Suppressor macrophage treated with lipopolysaccharide for 4 hours (primary cell): ENCODE results near the gene PSMD12.
"Not testable (repeated sequence)": the region's sequence is repeated elsewhere in the genome, so short reads cannot be mapped to it uniquely, and the experiment has no call there.

Experiments used
- DNase-seq: peaks from one replicate; pipeline ENCODE4 v3.0.0-alpha.2; 2020

The PSMD12 gene

GRCh38 chr17:67366193-67367157, at the start of gene PSMD12:
PSMD12 (minus strand) TSS chr17:67366577; CDS start chr17:67366519, 58 bp downstream.
- DNase-seq = peak; percentile 98

GRCh38 chr17:67415291-67415690, 48.9 kb upstream of the PSMD12 start:
- DNase-seq = no peak

GRCh38 chr17:67414559-67414958, 48.2 kb upstream of the PSMD12 start:
- no peak for DNase-seq

- no peak for DNase-seq
These were observed 47.8 kb upstream of the PSMD12 start for GRCh38 chr17:67414130-67414529.

GRCh38 chr17:67413388-67413787, 47.0 kb upstream of the PSMD12 start:
- DNase-seq = no peak

GRCh38 chr17:67412941-67413340, 46.6 kb upstream of the PSMD12 start:
- DNase-seq = peak; percentile 47

- no peak for DNase-seq
These were observed 45.7 kb upstream of the PSMD12 start for GRCh38 chr17:67412032-67412431.

GRCh38 chr17:67411397-67411796, 45.0 kb upstream of the PSMD12 start:
- peak; percentile 49 for DNase-seq

- DNase-seq = not testable (repeated sequence)
These were observed 42.1 kb upstream of the PSMD12 start for GRCh38 chr17:67408455-67408830.

- no peak for DNase-seq
These were observed 37.1 kb upstream of the PSMD12 start for GRCh38 chr17:67403483-67403882.

- no peak for DNase-seq
These were observed 36.7 kb upstream of the PSMD12 start for GRCh38 chr17:67403065-67403464.

GRCh38 chr17:67401598-67402504, 35.5 kb upstream of the PSMD12 start:
- peak; percentile 90 for DNase-seq

GRCh38 chr17:67401106-67401505, 34.7 kb upstream of the PSMD12 start:
- DNase-seq = no peak

- no peak for DNase-seq
These were observed 33.8 kb upstream of the PSMD12 start for GRCh38 chr17:67400193-67400592.

GRCh38 chr17:67399676-67400075, 33.3 kb upstream of the PSMD12 start:
- DNase-seq = no peak

- no peak for DNase-seq
These were observed 27.5 kb upstream of the PSMD12 start for GRCh38 chr17:67393809-67394397.

GRCh38 chr17:67392111-67392510, 25.7 kb upstream of the PSMD12 start:
- DNase-seq = no peak

GRCh38 chr17:67390646-67391361, 24.4 kb upstream of the PSMD12 start:
- DNase-seq = peak; percentile 93

- DNase-seq = no peak
These were observed 23.7 kb upstream of the PSMD12 start for GRCh38 chr17:67390006-67390645.

- DNase-seq = no peak
These were observed 22.6 kb upstream of the PSMD12 start for GRCh38 chr17:67388986-67389385.

- DNase-seq = not testable (repeated sequence)
These were observed 22.2 kb upstream of the PSMD12 start for GRCh38 chr17:67388536-67388935.
